ENCODE data around the gene IGSF9.
A peak's percentile ranks its signal among the peaks of the same experiment; 100 is the strongest.

IGSF9 gene

DNA sequence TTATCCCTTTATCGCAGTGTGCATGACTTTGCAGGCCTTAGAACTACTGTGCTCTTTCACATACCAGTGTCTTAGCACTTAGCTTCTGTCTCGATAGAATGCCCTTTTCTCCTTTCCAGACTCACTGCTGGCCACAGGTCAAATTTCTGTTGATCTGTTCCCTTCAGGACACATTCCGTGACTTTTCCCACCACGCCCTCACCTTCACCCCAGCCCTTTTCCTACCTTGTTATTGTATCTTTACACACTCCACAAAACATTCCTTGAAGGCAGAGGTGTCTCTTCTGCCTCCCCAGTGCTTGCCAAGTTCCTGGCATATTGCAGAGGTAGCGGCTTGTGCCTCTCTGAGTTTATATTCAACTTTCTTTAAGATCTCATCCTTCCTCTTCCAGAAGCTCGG, 3.7 kb upstream of the IGSF9 start:
- TF ChIP-seq CTCF (IDR thresholded peaks at IDR 0.05; ENCODE audit: low read depth, low read length), result no peak
- TF ChIP-seq EZH2phosphoT487 (IDR thresholded peaks at IDR 0.05; ENCODE audit: low read depth), result no peak
- no peaks in the 10 kb centered on the region for H3K79me2 ChIP-seq (ENCODE audit: low read length)
- no peaks in the 10 kb centered on the region for H3K9me3 ChIP-seq (ENCODE audit: insufficient read depth, low read length)
- H3K9ac ChIP-seq (ENCODE audit: low read length), result no peak overlapping the region
- H3K4me1 ChIP-seq (ENCODE audit: low read length), result peaks cover 24% of the 10 kb centered on the region
- H3K27ac ChIP-seq (ENCODE audit: low read length), result no peak overlapping the region
- no peaks in the 10 kb centered on the region for H4K20me1 ChIP-seq (ENCODE audit: insufficient read depth, low read length)
- H2AFZ ChIP-seq (ENCODE audit: low read depth, low read length), result no peak overlapping the region
- H3K4me3 ChIP-seq (ENCODE audit: low read length), result no peak overlapping the region
- no peak overlapping the region for H3K4me2 ChIP-seq (ENCODE audit: low read length)
- peaks cover 21% of the 10 kb centered on the region; the same call in 1 of the 2 replicates for H3K27me3 ChIP-seq (ENCODE audit: low read depth, low read length)
- no peaks in the 10 kb centered on the region for H3K36me3 ChIP-seq (replicated peaks; ENCODE audit: low read depth, low read length)

DNA sequence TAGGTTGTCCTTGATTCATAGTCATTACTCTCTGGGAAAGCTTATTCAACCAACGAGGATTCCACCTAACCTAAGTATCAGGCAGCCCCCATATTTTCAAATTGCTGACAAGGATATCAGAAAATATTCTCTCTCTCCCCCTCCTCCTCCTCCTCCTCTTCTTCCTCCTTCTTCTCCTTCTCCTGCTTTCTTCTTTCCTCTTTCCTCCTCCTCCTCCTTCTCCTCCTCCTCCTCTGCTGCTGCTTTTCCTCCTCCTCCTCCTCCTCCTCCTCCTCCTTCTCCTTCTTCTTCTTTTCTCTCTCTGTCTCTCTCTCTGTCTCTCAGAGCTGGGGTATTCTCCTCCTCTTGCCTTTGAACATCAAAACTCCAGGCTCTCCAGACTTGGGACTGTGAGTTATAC, 2.5 kb upstream of the IGSF9 start:
- Histone ChIP-seq H2AFZ (ENCODE audit: low read depth, low read length) (no peak overlapping the region), H3K27ac (ENCODE audit: low read length) (no peak overlapping the region), H3K9ac (ENCODE audit: low read length) (no peak overlapping the region), H3K36me3 (replicated peaks; ENCODE audit: low read depth, low read length) (no peaks in the 10 kb centered on the region), H3K27me3 (ENCODE audit: low read depth, low read length) (peaks cover 18% of the 10 kb centered on the region; the same call in 1 of the 2 replicates), H3K79me2 (ENCODE audit: low read length) (no peaks in the 10 kb centered on the region), H3K4me2 (ENCODE audit: low read length) (no peak overlapping the region), H3K9me3 (ENCODE audit: insufficient read depth, low read length) (no peaks in the 10 kb centered on the region), H4K20me1 (ENCODE audit: insufficient read depth, low read length) (no peaks in the 10 kb centered on the region), H3K4me3 (ENCODE audit: low read length) (no peak overlapping the region), H3K4me1 (ENCODE audit: low read length) (peaks cover 17% of the 10 kb centered on the region; the same call in 1 of the 2 replicates)
- TF ChIP-seq EZH2phosphoT487 (IDR thresholded peaks at IDR 0.05; ENCODE audit: low read depth) (no peak), CTCF (IDR thresholded peaks at IDR 0.05; ENCODE audit: low read depth, low read length) (no peak)

DNA sequence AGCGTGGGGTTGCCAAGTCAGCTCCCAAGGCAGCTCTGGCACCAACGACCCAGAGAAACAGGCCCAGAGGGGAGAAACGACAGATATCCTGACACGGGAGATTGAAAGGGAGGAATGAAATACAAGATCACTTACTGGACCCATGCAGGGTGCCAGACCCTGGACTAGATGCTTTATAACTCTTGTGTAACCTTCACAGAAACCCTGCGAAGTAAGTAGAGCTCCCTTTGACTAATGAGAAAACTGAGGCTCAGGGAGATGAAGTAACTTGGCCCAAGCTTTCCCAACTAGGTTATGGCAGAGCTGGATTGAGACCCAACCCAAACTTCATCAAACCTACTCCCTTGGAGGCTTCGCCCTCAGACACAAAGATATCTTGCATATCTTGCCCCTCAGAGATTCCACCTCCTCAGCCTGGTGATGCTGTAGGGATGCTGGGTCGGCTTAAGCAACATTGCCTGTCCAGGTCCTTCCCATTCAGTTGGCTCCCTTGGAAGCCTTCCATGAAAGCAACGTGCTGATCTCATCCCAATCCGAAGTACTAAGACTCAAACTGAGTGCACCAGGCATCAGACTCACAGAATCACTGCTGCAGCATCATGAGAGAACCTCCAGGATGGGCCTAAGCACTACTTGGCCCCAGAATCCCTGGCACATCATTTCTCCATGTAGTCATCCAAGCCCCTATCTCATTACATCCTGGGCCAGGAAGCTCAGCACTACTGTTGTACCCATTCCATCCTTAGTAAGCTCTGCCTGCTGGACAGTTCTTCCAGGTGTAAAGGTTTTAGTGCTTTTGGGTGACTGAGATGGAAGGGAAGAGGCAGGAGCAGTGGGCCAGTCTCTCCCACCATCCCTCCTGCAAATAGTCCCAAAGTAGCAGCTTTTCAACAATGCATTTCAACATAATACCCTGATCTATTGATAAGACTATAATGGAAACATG, 1.1 kb upstream of the IGSF9 start:
- H3K4me3 ChIP-seq (ENCODE audit: low read length), result peak overlapping the region; percentile 76
- peak overlapping the region; percentile 58 for H2AFZ ChIP-seq (ENCODE audit: low read depth, low read length)
- peaks cover 7% of the 10 kb centered on the region; the same call in 1 of the 2 replicates for H3K27me3 ChIP-seq (ENCODE audit: low read depth, low read length)
- peak overlapping the region; percentile 74 for H3K4me2 ChIP-seq (ENCODE audit: low read length)
- peaks cover 17% of the 10 kb centered on the region; the same call in 1 of the 2 replicates for H3K4me1 ChIP-seq (ENCODE audit: low read length)
- no peaks in the 10 kb centered on the region for H3K9me3 ChIP-seq (ENCODE audit: insufficient read depth, low read length)
- peak overlapping the region; percentile 54 for H3K9ac ChIP-seq (ENCODE audit: low read length)
- no peaks in the 10 kb centered on the region for H3K79me2 ChIP-seq (ENCODE audit: low read length)
- no peaks in the 10 kb centered on the region for H3K36me3 ChIP-seq (replicated peaks; ENCODE audit: low read depth, low read length)
- H3K27ac ChIP-seq (ENCODE audit: low read length), result no peak overlapping the region
- TF ChIP-seq EZH2phosphoT487 (IDR thresholded peaks at IDR 0.05; ENCODE audit: low read depth) (no peak), CTCF (IDR thresholded peaks at IDR 0.05; ENCODE audit: low read depth, low read length) (no peak)
- H4K20me1 ChIP-seq (ENCODE audit: insufficient read depth, low read length), result no peaks in the 10 kb centered on the region
